GM21526 (cell line): Measurements from ENCODE around the gene C1QTNF7.

Source experiments
- ATAC-seq: cut with Tn5 transposase; IDR thresholded peaks from one replicate; pipeline ENCODE4 v1.9.1; 2021; ENCODE audit warnings: moderate library complexity; ENCODE audit not compliant: unreplicated experiment, low FRiP score

Gene C1QTNF7, protein sequence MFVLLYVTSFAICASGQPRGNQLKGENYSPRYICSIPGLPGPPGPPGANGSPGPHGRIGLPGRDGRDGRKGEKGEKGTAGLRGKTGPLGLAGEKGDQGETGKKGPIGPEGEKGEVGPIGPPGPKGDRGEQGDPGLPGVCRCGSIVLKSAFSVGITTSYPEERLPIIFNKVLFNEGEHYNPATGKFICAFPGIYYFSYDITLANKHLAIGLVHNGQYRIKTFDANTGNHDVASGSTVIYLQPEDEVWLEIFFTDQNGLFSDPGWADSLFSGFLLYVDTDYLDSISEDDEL

DNA sequence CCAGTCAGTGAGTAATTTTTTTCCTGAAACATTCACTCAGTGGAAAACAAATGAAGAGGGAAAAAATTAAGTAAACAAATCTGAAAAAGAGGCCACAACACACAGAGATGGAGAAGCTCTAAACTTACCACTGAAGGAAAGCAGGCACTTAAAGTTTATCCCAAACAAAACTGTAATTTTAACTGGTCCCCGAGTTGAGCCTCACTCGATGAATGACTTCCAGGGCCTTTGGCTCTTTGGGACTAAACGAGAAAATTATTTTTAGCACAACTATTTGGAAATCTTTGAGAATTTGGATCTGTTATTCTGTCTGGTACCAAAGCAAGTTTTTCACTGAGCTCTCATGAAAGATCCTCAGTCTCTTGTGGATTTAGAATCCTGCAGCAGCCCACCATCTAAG is at the start of gene C1QTNF7:
Gene C1QTNF7 (plus strand): TSS at position 333 of the 400 bp plus-strand sequence. CDS start 7,711 bp downstream, outside the sequence.
- ATAC-seq, result no peak

DNA sequence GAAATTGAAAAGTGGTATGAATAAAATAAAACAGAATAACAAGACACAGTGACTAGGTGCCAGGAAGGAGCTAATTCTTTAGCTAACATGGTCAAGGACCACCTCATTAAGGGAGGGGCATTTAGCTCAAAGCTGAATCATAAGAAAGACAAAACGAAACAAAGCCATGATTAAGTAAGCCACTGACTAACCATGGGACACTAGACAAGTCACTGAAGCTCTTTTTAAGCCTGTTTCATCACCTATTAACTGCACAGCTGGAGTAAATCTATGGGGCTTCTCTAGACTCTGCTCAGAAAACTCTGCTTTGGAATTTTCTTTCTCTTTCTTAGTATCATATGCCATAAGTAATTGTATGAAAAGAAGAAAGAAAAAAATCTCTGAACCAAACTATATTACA is 49.8 kb upstream of the C1QTNF7 start:
- ATAC-seq, result no peak

DNA sequence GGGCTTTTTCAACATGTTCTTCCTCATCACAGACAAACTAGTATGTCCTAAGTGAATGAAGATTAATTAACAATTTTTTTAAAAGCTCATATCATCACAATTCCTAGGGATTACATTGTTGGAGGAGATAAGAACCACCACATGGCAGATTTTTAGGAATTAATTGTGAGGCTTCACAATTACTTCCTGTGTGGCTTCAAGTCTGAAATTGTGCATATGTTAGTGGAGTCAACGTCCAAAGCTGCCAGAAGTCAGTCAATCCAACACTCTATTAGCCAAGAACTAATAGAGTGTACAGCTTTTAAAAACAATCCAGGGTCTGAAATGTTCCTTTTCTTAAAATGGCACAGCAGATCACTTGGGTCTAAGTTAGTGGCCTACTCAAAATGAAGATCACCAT is 49.3 kb upstream of the C1QTNF7 start:
- ATAC-seq, result no peak

DNA sequence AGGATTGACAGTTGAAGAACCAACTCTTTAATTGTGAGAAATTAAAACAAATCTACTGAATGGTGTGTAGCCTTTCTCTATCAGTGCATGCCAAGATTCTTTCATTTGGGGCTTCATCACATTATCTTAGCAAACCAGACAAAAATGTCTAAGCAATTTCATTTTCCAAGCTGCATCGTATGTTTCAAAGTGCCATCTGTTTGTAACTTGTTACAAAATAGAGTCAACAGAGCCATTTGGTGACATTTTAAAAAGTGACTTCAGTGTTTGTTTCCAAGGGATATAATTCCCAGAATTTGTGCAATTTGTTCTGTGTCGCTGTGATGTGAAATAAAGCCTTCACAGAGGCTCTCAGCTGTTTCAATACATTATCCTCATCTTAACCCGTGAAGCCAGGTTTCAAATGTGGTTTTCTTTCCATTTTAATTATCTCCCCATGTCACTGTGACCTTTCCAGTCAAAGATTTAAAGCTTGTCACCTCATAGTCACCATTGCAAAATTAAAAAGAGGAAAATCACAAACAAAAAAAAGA is 46.0 kb upstream of the C1QTNF7 start:
- ATAC-seq, result no peak

DNA sequence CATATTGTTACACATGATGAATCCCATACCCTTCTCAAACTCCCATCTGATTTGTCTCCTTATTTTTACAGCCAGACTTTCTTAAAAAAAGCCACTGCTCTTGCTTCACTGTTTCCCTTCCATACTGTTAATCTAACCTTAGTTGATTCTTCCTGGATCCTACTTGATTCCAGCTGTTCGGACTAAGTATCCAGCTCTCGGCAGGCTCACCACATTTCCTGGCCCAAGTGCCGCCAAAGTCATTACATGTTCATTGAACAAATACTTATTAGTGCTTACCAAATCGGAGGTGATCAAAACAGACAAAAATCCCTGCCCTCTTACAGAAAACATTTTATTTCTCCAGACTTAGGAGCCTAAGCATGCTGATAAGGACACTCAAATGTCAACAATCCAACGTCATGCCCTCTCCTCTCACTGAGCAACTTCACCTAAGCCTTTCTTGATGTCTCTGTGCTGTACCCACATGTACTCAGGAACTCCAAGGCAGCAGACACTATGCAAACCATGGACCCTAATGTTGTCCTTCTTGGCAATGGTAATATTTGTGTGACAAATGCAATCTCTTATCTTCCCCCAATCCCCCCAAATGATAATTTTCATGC is 45.1 kb upstream of the C1QTNF7 start:
- no peak for ATAC-seq

DNA sequence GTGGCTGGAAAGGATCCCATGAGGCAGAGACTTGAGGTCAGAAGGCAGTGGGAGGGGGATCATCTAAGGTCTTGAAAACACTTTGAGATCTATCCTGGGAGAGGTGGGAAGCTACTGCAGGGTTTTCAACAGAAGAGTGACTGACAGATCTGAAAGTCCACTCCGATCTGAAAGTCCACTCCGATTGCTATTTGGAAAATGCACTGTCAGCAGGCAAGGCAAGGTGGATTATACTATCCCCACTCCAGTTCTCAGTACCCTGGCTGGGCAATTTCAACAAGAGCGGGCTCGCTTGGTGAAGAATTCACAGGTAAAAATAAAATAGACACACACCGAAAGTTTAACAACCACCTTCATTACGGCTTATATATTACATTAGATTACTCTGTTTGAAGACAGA is 42.3 kb upstream of the C1QTNF7 start:
- no peak for ATAC-seq

DNA sequence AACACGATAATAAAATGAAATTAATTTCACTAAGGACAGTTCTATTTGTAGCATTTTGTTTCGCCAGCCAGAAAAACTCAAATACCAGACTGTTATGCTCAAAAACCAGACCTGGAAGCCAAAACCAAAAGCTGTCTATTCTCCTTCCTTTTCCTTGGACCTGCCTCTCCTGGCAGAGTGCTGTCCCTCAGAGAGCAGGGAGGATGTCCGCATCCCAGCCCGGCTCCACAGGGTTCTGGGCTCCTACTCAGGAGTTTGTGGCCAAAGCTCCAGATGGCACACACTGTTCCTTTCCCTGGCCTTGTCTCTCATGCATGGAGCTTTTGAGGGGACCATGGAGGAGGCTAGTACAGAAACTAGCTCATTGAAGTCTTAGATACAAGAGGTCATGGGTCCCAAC is 41.9 kb upstream of the C1QTNF7 start:
- no peak for ATAC-seq

DNA sequence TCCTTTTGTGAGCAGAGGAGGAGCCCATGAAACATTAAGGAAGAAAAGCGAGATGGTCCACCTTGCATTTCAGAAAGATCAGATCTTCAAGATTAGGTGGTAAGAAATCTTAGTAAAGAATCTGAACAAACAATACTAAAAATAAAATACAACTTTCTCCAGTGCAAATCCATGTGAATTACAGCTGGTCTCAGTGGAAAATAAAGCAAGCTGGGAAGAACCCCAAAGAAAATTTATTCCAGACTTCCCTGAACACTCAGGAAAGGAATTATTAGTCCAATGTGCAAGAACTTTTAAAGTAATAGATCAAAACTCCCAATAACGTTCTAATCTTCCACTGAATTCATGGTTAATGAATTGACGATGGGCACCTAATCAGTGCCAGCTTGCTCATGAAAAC is 37.3 kb upstream of the C1QTNF7 start:
- ATAC-seq, result no peak

DNA sequence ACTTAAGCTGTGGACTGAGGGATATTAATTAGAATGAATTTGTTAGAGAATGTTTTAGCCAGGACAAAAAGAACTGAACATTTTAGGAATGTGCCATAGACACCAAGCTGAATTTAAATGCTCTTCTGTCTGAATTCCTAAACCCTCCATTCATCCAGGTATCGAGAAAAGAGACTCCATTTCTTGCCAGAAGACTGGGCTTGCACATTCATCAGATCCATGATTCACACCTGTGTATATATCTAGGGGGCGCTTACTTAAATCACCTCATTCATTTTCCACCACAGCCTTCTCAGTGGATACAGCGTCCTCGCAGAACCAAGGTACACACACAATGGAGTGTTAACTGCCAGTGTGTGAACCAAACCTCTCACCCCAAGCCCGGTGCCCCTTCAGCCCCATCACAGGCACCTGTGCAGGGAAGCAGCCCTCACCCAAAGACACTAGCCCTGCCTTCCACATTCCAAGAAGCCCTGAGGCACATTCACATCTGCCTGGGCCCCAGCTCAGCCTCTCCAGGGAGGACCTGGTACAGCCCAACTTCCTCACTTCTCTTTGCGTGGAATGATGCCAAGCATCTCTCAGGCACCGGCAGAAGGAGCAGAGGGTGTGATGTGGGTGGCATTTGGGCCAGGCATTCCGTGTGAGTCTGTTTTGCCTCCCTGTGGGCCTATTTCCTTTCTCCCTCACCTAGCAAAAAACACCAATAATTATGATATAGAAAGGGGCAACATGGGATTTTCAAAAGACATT is 35.6 kb upstream of the C1QTNF7 start:
- no peak for ATAC-seq

DNA sequence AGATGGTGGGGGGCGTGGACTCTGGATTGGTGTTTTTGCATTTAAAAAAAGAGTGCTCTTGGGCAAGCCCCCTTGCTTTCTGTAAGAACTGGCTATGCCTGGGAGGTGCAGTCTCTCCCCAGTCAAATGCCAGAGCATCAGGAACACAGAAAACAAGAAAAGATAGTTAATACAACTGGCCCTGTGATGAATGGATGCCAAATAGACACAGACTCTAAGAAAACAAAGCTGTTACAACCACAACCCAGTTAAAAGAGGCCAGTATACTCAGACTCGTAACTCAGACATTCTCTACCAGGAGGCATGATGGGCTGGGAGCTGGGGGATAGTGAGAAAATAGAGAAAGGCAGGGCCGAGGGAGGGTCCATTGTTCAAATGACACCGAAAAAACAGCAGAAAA is 32.5 kb upstream of the C1QTNF7 start:
- ATAC-seq, result no peak

DNA sequence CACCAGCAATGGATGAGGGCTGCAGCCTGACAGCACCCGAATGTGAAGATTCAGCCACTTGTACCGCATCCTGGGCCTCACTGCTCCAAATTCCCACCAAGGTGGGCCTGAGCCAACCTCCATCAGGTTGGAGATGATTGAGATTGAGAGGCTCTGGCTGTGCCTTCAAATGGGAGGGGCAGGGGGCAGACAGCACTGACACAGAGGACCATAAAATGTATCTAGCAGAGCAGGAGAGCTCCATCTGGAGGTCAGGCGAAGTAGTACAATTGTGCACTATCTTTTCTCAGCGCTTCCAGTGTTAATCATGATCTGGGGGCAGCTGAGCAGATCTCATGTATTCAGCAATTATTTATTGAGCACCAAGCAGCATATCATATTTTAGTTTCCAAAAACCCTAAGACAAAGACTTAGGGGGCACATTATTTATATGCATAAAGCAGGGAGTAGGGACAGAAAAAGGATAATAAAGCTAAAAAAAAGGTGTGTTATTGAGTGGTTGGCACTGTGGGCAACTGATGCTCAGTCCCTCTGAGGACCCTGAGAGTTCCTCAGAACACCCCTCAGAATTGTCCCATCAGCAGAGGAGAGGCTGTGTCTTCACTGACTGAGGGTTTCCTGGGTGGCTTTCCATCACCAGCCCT is 31.6 kb upstream of the C1QTNF7 start:
- peak; percentile 82 for ATAC-seq

DNA sequence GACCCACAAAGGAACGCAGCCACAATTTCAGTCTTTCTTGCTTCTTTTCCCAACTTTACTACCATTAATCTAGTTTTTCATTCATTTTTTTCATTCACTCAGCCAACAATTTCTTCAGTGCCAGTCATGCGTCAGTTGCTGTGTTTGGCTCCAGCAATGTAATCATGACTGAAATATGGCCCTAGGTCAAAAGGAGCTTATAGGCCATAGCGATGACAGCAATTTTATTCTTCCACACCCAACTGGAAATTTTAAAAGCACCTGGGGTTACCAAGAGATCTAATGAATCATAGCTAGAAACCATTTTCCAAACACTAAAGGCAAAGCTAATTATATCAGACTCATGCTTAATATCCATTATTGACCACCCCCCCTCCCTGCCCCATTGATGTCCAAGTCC is 29.8 kb upstream of the C1QTNF7 start:
- ATAC-seq, result no peak

DNA sequence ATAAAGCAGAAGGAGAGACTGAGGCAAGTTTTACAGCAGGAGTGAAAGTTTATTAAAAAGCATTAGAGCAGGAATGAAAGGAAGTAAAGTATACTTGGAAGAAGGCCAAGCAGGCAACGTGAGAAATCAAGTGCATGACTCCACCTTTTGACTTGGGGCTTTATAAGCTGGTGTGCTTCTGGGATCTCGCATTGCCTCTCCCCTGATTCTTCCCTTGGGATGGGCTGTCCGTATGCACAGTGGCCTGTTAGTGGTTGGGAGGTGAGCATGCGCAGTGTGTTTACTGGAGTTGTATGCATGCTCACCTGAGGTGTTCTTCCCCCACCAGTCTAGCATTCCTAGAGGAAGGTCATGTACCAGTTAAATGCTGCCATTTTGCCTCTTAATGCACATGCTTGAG is 29.1 kb upstream of the C1QTNF7 start:
- no peak for ATAC-seq

DNA sequence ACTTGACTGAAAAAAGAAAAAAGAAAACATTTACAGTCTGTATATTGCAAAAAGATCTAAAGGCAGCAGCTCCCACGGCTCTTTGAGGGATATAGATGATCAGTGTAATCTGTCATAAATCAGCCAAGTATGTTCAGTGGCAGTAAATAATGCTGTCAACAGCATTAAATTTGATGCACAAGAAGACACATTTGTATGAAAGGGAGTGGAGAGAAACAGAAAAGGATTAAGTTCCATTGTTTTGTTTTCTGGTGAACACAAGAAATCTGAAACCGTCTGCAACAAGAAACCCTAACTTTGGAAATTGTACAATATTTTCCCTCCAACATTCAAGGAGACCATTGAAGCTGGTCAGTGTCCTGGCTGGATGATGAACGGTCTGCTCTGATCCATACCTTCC is 27.6 kb upstream of the C1QTNF7 start:
- ATAC-seq, result no peak

DNA sequence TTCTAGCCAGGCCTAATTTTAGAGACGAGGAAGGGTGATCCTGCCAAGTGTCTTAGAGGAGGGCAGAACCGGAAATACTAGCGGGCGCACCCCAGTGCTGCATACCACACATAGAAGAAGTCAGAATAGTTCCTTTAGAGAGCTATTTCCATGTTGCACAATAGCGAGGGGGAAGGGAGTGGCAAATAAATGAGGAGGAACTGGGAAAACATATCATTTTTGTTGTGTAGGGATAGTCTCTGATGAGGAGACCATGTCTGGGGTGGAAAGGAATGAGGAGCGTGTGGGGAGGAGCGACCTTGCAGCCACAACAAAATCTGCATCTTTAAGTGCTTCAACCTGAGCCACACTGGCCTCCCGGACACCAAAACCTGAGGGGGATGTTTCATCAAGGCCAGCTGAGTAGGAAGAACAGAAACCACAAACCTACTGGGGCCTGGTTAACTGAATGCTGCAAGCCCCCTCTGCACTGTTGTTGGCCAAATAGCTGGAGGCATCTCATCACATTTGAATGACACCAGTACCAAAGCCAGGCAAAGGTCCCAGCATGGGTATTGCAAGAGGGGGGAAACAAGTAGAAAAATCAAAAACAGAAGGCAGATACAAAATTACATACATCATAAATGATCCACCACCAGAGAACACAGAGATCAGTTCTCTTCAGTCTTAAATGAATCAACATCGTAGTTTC is 26.7 kb upstream of the C1QTNF7 start:
- ATAC-seq, result peak; percentile 61

DNA sequence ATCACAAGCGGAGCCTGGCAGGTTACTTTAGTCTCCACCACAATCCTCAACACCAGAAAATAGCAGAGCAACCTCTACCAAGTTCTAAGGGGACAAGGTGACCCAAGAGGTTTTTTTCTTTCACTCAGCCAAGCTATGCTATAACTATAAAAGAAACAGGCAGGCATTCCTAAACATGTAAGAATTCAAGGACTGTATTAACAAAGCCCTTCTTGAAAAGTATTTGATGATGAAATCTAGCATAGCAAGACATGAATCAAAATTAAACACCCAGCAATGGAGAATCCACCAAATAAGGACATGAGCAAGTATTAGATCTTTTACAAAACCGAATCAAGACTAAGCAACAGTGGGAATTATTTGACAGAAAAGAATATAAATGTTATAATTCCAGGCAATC is 25.7 kb upstream of the C1QTNF7 start:
- ATAC-seq, result no peak

DNA sequence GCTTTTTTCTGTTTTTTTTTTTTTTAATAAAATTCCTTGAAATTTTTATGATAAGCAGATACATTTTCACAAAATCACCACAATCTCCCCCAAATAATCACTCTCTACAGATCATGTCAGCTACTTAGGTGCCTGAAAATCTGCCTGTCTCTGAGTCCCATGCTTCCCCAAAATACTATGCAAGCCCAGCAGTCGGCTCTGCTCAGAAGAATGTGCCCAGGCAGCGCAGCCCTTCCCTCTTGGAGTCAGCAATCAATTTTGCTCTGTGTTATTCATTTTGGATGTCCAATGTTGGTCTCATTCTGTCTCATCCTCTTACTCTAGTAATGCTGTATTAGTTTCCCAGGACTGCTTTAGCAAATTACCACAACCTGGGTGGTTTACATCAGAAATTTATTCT is 24.9 kb upstream of the C1QTNF7 start:
- ATAC-seq, result no peak

DNA sequence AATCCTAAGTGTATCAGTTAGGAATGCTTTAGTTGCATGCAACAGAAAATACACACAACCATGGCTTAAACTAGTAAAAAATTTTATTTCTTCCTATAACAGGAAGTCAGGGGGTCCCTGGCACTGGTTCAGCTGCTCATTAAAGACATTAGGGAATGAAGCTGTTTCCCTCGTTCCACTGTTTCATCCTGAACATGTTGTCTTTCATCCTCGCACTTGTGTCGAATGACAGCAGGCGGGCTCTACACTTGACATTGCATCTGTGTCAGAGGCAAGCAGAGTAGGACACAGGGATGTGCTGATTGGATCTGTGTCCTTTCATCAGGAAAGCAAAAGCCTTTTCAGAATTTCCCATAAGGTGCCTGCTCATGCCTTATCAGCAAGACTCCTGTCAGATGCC is 22.8 kb upstream of the C1QTNF7 start:
- no peak for ATAC-seq

DNA sequence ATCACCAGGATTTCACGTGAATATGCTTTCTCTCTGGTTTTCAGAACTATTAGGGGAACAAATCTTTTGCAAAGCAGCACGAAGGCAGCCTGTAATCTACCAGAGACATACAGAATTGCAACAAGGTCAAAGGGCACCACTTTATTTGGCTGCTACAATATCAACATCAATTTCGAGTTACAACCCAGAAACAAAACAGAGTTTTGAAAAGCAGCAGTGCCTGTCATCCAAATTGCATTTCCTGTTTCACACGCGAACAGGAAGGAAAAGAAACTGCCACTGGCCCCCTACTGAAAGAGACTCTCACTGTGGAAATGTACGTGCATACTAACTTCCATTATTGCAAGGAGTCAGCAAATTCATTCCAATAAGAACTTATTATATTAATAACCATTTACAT is 17.1 kb upstream of the C1QTNF7 start:
- ATAC-seq, result no peak

DNA sequence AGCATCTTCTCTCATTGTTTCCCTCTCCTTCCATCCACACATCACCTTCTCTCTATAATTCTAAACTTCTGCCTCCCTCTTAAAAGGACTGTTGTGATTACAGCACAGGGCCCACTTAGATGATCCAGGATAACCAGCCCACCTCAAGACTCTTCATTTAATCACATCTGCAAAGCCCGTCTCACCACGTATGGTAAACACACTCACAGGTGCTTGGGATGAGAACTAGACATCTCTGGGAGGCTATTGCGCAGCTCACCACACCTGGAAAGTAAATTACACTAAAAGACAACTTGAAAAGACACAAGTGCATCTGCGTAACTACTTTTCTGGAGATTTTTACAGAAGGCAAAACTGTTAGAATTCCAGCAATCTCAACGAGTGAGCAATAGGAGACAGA is 15.4 kb upstream of the C1QTNF7 start:
- ATAC-seq, result no peak
